Measurements from ENCODE around the gene LSR. TPM values are rescaled to one million over a fixed set of nuclear protein-coding genes. Genes with fewer than 3 reads are reported as not detected.

Gene LSR
- total and polyA plus RNA-seq, 5 donors: 4.6 to 8.9 (median 4.8) TPM

Other genes with a start within 250 kb of the LSR start
- gene GRAMD1A, start 248.7 kb upstream of the LSR start, total RNA-seq: 10 to 100 TPM; 27.9 to 37.4 (median 32.7) TPM
- 32.0 TPM for gene GRAMD1A, start 248.7 kb upstream of the LSR start, polyA plus RNA-seq
- 100 to 1,000 TPM in 1 of 4 donors, 10 to 100 TPM in 3; 74.3 to 134 (median 87.1) TPM for gene SCN1B, start 218.5 kb upstream of the LSR start, total RNA-seq
- 89.1 TPM for gene SCN1B, start 218.5 kb upstream of the LSR start, polyA plus RNA-seq
- 1 to 10 TPM; 3.9 to 7.0 (median 5.0) TPM for gene HPN, start 207.3 kb upstream of the LSR start, total RNA-seq
- 1.5 TPM for gene HPN, start 207.3 kb upstream of the LSR start, polyA plus RNA-seq
- 1 to 10 TPM; 2.2 to 5.7 (median 4.3) TPM for gene FXYD3, start 133.2 kb upstream of the LSR start, total RNA-seq
- 5.2 TPM for gene FXYD3, start 133.2 kb upstream of the LSR start, polyA plus RNA-seq
- 10 to 100 TPM; 25.0 to 40.9 (median 32.5) TPM for gene LGI4, start 113.9 kb upstream of the LSR start, total RNA-seq
- gene LGI4, start 113.9 kb upstream of the LSR start, polyA plus RNA-seq: 35.6 TPM
- 100 to 1,000 TPM; 441 to 544 (median 499) TPM for gene FXYD1, start 110.2 kb upstream of the LSR start, total RNA-seq
- gene FXYD1, start 110.2 kb upstream of the LSR start, polyA plus RNA-seq: 289 TPM
- gene FXYD7, start 105.7 kb upstream of the LSR start, total RNA-seq: under 1 TPM in 1 of 4 donors, not detected in 3; 0.40 TPM
- gene FXYD7, start 105.7 kb upstream of the LSR start, polyA plus RNA-seq: 0.25 TPM
- 10 to 100 TPM; 22.5 to 46.3 (median 31.0) TPM for gene FXYD5, start 94.3 kb upstream of the LSR start, total RNA-seq
- 31.8 TPM for gene FXYD5, start 94.3 kb upstream of the LSR start, polyA plus RNA-seq
- not detected for gene FAM187B, start 20.3 kb upstream of the LSR start, total RNA-seq
- not detected for gene FAM187B, start 20.3 kb upstream of the LSR start, polyA plus RNA-seq
- 100 to 1,000 TPM; 182 to 270 (median 239) TPM for gene USF2, start 20.0 kb downstream of the LSR start, total RNA-seq
- 332 TPM for gene USF2, start 20.0 kb downstream of the LSR start, polyA plus RNA-seq
- 100 to 1,000 TPM; 164 to 286 (median 230) TPM for gene HAMP, start 33.5 kb downstream of the LSR start, total RNA-seq
- 406 TPM for gene HAMP, start 33.5 kb downstream of the LSR start, polyA plus RNA-seq
- not detected for gene MAG, start 43.2 kb downstream of the LSR start, total RNA-seq
- gene MAG, start 43.2 kb downstream of the LSR start, polyA plus RNA-seq: 1.3 TPM
- gene CD22, start 80.2 kb downstream of the LSR start, total RNA-seq: under 1 TPM; 0.54 to 0.80 (median 0.72) TPM
- 0.20 TPM for gene CD22, start 80.2 kb downstream of the LSR start, polyA plus RNA-seq
- gene FFAR1, start 98.9 kb downstream of the LSR start, total RNA-seq: not detected
- not detected for gene FFAR1, start 98.9 kb downstream of the LSR start, polyA plus RNA-seq
- gene FFAR3, start 109.5 kb downstream of the LSR start, total RNA-seq: under 1 TPM in 1 of 4 donors, not detected in 3; 0.31 TPM
- 0.05 TPM for gene FFAR3, start 109.5 kb downstream of the LSR start, polyA plus RNA-seq
- gene GPR42, start 122.1 kb downstream of the LSR start, total RNA-seq: not detected
- gene GPR42, start 122.1 kb downstream of the LSR start, polyA plus RNA-seq: not detected
- gene FFAR2, start 199.3 kb downstream of the LSR start, total RNA-seq: under 1 TPM in 3 of 4 donors, not detected in 1; 0.28 to 0.63 (median 0.44) TPM
- gene FFAR2, start 199.3 kb downstream of the LSR start, polyA plus RNA-seq: 0.11 TPM
- gene KRTDAP, start 241.5 kb downstream of the LSR start, total RNA-seq: not detected
- 0.29 TPM for gene KRTDAP, start 241.5 kb downstream of the LSR start, polyA plus RNA-seq

Data from right cardiac atrium (tissue), 5 donors.